ENCODE results near the gene ATF3. TPM values are rescaled to one million over a fixed set of nuclear protein-coding genes. Genes with fewer than 3 reads are reported as not detected.

Gene ATF3
- total RNA-seq, 1 donor from 2014 or later: 1.8 TPM

DNA sequence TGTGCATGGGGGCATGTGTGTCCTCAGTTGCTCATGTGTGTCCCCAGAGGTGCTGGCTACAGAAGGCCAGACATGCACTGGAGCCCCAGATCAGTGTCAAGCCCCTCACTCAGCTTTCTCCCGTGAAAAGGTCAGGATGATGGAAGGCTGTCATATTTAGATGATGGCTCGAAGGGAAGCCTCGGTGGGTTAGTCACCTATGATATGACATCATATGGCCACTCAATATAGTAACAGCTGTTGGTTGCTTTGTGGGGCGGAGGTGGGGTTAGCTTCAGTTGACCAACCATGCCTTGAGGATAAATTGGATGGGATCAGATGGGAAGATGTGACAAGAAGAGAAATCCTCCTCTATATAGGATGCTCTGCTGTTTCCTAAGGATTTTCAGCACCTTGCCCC, 43.5 kb upstream of the ATF3 start:
- Mint-ChIP-seq H3K4me3 (ENCODE audit: unreplicated experiment) (no peak overlapping the region), H3K27ac (ENCODE audit: unreplicated experiment) (no peak overlapping the region), H3K36me3 (ENCODE audit: low read depth, unreplicated experiment) (no peaks in the 10 kb centered on the region), H3K27me3 (ENCODE audit: unreplicated experiment) (peaks cover 5% of the 10 kb centered on the region), H3K9me3 (ENCODE audit: unreplicated experiment) (no peaks in the 10 kb centered on the region), H3K4me1 (ENCODE audit: unreplicated experiment) (peaks cover 12% of the 10 kb centered on the region)
- TF ChIP-seq, protein P1, sequence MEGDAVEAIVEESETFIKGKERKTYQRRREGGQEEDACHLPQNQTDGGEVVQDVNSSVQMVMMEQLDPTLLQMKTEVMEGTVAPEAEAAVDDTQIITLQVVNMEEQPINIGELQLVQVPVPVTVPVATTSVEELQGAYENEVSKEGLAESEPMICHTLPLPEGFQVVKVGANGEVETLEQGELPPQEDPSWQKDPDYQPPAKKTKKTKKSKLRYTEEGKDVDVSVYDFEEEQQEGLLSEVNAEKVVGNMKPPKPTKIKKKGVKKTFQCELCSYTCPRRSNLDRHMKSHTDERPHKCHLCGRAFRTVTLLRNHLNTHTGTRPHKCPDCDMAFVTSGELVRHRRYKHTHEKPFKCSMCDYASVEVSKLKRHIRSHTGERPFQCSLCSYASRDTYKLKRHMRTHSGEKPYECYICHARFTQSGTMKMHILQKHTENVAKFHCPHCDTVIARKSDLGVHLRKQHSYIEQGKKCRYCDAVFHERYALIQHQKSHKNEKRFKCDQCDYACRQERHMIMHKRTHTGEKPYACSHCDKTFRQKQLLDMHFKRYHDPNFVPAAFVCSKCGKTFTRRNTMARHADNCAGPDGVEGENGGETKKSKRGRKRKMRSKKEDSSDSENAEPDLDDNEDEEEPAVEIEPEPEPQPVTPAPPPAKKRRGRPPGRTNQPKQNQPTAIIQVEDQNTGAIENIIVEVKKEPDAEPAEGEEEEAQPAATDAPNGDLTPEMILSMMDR (IDR thresholded peaks at IDR 0.05; ENCODE audit: unreplicated experiment): no peak
- DNase-seq (ENCODE audit: low spot score): no peak

GRCh38 chr1:212565571-212566305, 42.8 kb upstream of the ATF3 start:
- Mint-ChIP-seq H3K27ac (ENCODE audit: unreplicated experiment) (no peak overlapping the region), H3K27me3 (ENCODE audit: unreplicated experiment) (no peaks in the 10 kb centered on the region), H3K36me3 (ENCODE audit: low read depth, unreplicated experiment) (no peaks in the 10 kb centered on the region), H3K4me1 (ENCODE audit: unreplicated experiment) (peaks cover 12% of the 10 kb centered on the region), H3K9me3 (ENCODE audit: unreplicated experiment) (no peaks in the 10 kb centered on the region), H3K4me3 (ENCODE audit: unreplicated experiment) (no peak overlapping the region)
- DNase-seq (ENCODE audit: low spot score): no peak
- TF ChIP-seq, protein P1 (IDR thresholded peaks at IDR 0.05; ENCODE audit: unreplicated experiment): no peak

DNA sequence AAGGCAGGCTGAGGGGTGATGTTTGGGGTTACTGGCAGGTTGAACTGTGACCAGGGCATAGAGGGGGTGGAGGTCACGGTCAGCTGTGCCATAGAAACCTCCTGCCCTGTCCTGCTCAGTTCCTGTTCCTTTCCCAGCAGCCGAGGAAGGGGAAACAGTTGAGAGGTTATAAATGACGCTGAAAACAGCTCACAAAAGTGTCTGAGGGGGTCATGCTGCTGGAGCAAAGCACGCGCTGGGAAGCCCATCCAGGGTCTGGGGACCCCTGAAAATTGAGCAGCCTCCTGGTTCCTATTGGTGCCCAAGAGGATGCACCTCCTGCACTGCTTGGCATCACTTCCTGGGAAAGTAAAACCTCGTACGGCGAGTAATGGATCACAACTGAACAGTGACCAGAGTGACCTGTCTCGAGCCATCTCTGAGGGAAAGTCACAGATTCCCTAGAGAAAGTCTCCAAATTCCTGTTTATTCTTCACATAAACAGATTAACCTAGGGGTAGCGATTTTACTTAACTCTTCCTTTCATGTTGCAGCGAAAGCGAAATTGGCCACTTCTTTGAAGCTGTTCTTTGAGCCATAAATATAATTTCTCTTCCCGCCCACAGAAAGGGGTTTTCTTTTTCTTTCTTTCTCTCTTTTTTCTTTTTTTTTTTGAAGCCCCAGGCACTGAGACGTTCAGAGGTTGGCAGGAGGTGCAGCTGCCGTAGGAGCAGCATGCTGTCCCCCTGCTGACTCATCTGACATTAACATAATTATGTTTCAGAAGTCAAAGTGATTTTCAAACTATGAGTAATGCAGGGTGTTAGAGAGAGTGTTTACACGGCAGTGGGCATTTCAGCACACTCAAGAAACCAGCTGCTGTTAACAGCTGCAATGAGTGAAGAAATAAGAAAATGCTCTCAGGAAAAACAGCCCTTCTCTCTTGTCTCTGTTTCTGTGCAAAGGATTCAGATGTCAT, 41.8 kb upstream of the ATF3 start:
- peaks cover 12% of the 10 kb centered on the region for H3K4me1 Mint-ChIP-seq (ENCODE audit: unreplicated experiment)
- DNase-seq (ENCODE audit: low spot score): no peak
- no peaks in the 10 kb centered on the region for H3K36me3 Mint-ChIP-seq (ENCODE audit: low read depth, unreplicated experiment)
- H3K9me3 Mint-ChIP-seq (ENCODE audit: unreplicated experiment): no peaks in the 10 kb centered on the region
- no peak overlapping the region for H3K4me3 Mint-ChIP-seq (ENCODE audit: unreplicated experiment)
- no peak overlapping the region for H3K27ac Mint-ChIP-seq (ENCODE audit: unreplicated experiment)
- TF ChIP-seq, protein P1 (IDR thresholded peaks at IDR 0.05; ENCODE audit: unreplicated experiment): no peak
- H3K27me3 Mint-ChIP-seq (ENCODE audit: unreplicated experiment): no peaks in the 10 kb centered on the region

- H3K4me1 Mint-ChIP-seq (ENCODE audit: unreplicated experiment): peaks cover 12% of the 10 kb centered on the region
- TF ChIP-seq, protein P1 (IDR thresholded peaks at IDR 0.05; ENCODE audit: unreplicated experiment): no peak
- no peaks in the 10 kb centered on the region for H3K9me3 Mint-ChIP-seq (ENCODE audit: unreplicated experiment)
- H3K4me3 Mint-ChIP-seq (ENCODE audit: unreplicated experiment): no peak overlapping the region
- H3K27me3 Mint-ChIP-seq (ENCODE audit: unreplicated experiment): no peaks in the 10 kb centered on the region
- no peak for DNase-seq (ENCODE audit: low spot score)
- H3K27ac Mint-ChIP-seq (ENCODE audit: unreplicated experiment): no peak overlapping the region
- H3K36me3 Mint-ChIP-seq (ENCODE audit: low read depth, unreplicated experiment): no peaks in the 10 kb centered on the region
Measured at GRCh38 chr1:212567638-212568037, 40.9 kb upstream of the ATF3 start.
